Panc1 (cell line): ENCODE measurements around the gene TRERF1.

Source experiments
- SIN3A ChIP-seq: IDR thresholded peaks from 2 replicates; pipeline ENCODE4 v1.6.1; 2012; ENCODE audit warnings: low read depth, mild to moderate bottlenecking, low read length, moderate library complexity, borderline replicate concordance; ENCODE audit not compliant: insufficient read depth
- TCF7L2 ChIP-seq: IDR thresholded peaks from 2 replicates; pipeline ENCODE4 v1.6.1; 2011; ENCODE audit warnings: mild to moderate bottlenecking, low read depth, low read length, inconsistent platforms
- TF ChIP-seq, protein P1 (sequence below): fragments of 450-650 bp; IDR thresholded peaks from 2 replicates; pipeline ENCODE4 v1.5.1; 2017; ENCODE audit warnings: mild to moderate bottlenecking
- TF ChIP-seq, protein P2 (sequence below), 2 experiments: IDR thresholded peaks; 2 replicates each; pipeline ENCODE4 v1.6.1; 2011 to 2012; ENCODE audit warnings: low read depth in 2 of 2, control low read depth in 1 of 2, low read length in 1 of 2, mild to moderate bottlenecking in 1 of 2, moderate library complexity in 1 of 2; ENCODE audit not compliant: insufficient read depth in 1 of 2

DNA sequence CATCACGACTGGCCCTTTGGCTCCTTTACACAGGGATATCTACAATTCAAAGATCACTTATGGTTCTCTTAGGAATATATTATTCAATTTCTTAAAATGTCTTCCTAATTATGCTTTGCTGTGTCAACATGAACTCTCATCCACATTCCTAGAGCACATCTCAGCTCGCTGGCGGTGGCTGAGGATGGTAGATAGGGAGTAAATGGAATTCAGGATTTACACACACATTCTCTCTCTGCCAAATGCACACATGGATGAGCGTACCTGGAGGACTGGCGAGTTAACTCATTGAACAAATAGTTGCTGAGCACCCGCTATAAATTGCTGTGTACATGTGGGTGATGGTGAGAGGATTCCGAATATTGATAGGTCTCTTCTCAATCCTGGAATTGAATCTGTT is 229.3 kb downstream of the TRERF1 start:
- TF ChIP-seq, protein P1, sequence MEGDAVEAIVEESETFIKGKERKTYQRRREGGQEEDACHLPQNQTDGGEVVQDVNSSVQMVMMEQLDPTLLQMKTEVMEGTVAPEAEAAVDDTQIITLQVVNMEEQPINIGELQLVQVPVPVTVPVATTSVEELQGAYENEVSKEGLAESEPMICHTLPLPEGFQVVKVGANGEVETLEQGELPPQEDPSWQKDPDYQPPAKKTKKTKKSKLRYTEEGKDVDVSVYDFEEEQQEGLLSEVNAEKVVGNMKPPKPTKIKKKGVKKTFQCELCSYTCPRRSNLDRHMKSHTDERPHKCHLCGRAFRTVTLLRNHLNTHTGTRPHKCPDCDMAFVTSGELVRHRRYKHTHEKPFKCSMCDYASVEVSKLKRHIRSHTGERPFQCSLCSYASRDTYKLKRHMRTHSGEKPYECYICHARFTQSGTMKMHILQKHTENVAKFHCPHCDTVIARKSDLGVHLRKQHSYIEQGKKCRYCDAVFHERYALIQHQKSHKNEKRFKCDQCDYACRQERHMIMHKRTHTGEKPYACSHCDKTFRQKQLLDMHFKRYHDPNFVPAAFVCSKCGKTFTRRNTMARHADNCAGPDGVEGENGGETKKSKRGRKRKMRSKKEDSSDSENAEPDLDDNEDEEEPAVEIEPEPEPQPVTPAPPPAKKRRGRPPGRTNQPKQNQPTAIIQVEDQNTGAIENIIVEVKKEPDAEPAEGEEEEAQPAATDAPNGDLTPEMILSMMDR: no peak
- TF ChIP-seq, protein P2, sequence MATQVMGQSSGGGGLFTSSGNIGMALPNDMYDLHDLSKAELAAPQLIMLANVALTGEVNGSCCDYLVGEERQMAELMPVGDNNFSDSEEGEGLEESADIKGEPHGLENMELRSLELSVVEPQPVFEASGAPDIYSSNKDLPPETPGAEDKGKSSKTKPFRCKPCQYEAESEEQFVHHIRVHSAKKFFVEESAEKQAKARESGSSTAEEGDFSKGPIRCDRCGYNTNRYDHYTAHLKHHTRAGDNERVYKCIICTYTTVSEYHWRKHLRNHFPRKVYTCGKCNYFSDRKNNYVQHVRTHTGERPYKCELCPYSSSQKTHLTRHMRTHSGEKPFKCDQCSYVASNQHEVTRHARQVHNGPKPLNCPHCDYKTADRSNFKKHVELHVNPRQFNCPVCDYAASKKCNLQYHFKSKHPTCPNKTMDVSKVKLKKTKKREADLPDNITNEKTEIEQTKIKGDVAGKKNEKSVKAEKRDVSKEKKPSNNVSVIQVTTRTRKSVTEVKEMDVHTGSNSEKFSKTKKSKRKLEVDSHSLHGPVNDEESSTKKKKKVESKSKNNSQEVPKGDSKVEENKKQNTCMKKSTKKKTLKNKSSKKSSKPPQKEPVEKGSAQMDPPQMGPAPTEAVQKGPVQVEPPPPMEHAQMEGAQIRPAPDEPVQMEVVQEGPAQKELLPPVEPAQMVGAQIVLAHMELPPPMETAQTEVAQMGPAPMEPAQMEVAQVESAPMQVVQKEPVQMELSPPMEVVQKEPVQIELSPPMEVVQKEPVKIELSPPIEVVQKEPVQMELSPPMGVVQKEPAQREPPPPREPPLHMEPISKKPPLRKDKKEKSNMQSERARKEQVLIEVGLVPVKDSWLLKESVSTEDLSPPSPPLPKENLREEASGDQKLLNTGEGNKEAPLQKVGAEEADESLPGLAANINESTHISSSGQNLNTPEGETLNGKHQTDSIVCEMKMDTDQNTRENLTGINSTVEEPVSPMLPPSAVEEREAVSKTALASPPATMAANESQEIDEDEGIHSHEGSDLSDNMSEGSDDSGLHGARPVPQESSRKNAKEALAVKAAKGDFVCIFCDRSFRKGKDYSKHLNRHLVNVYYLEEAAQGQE (IDR thresholded peaks at IDR 0.05; ENCODE audit: insufficient read depth in 1 of 2, low read depth in 2 of 2, low read length in 1 of 2): no peak
- no peak for TF ChIP-seq SIN3A
- no peak for TF ChIP-seq TCF7L2
